Stimulated activated naive CD4-positive, alpha-beta T cell treated with Interleukin-2 at 50 U/mL for 16 hours (primary cell): ENCODE measurements around the gene ARID3C.

Experiments
- DNase-seq: peaks from one replicate; lab custom pipeline; 2025; lab: John Stamatoyannopoulos, UW

Gene ARID3C

GRCh38 chr9:34577400-34578240 is 51.2 kb downstream of the ARID3C start:
- DNase-seq, result no peak

- no peak for DNase-seq
Observed at GRCh38 chr9:34576597-34577399, 52.1 kb downstream of the ARID3C start.

DNA sequence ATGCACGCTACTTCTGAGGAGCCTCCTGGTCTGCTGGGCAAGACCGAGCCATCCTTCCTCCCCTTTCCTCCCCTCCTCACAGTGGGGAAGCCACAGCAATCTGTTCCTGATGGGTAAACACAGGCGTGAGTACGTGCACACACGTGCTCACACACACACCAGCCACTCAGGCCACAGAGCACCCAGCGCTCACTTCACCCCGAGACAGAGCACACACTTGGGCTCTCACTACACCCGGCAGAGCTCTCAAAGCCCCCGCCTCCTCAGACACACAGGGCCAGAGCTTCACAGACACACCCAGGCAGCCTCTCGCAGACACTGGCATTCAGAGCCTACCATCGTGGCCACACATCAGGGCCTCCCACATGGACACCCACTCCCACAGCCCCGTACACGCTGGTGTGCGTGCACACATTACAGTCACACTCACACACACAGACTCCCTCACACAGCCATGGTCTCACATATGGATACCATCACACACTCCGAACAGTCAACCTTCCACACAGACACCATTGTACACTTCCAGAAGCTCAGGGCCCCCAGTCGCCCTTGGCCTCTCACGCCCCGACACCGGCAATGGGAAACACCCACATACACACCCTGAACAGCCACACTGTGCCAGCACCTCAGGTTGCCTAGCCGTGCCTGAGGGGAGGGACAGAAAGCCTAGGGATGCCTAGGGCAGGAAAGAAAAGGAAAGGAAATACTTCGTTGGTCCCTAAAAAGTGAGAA is 52.8 kb downstream of the ARID3C start:
- DNase-seq, result no peak

- no peak for DNase-seq
Observed at GRCh38 chr9:34575241-34575640, 53.6 kb downstream of the ARID3C start.

- no peak for DNase-seq
Observed at GRCh38 chr9:34574571-34574970, 54.3 kb downstream of the ARID3C start.

GRCh38 chr9:34573599-34574325 is 55.1 kb downstream of the ARID3C start:
- no peak for DNase-seq

DNA sequence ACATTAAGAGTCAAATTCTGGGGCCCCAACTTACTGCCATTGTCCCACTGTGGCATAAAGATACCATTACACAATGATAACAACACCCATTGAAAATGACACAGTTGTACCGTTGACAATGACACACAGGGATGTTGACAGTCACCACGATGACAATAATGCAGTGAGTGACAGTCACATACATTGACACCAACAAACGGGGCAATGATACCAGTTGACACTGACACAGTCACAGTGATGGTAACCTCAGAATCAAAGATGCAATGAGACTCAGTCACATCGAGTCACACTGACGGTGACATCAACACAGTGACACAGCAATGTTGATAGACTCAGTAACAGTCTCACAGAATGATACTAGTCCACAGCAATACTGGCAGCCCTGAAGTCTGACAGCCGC is 56.2 kb downstream of the ARID3C start:
- no peak for DNase-seq

GRCh38 chr9:34572092-34572491 is 56.8 kb downstream of the ARID3C start:
- DNase-seq, result no peak

- DNase-seq, result no peak
Observed at GRCh38 chr9:34571481-34571810, 57.4 kb downstream of the ARID3C start.
